ENCODE data around the gene NME2.
"Not testable (repeated sequence)": the region's sequence is repeated elsewhere in the genome, so short reads cannot be mapped to it uniquely, and the experiment has no call there.

NME2 gene

DNA sequence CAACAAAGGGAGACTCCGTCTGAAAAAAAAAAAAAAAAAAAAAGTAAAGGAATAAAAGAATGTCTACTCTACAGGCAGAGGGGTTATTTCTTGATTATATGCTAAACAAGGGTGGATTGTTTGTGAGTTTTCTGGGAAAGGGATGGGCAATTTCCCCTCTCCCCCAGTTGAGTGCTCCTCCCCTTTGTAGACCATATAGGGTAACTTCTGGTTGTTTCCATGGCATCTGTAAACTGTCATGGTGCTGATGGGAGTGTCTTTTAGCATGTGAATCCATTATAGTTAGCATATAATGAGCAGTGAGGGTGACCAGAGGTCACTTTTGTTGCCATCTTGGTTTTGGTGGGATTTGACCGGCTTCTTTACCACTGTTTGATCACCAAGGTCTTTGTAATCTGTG is 17.0 kb upstream of the NME2 start:
- DNase-seq (ENCODE audit: low read depth, low spot score) = no peak
- no peak overlapping the region for H3K4me3 ChIP-seq (ENCODE audit: low read length)

DNA sequence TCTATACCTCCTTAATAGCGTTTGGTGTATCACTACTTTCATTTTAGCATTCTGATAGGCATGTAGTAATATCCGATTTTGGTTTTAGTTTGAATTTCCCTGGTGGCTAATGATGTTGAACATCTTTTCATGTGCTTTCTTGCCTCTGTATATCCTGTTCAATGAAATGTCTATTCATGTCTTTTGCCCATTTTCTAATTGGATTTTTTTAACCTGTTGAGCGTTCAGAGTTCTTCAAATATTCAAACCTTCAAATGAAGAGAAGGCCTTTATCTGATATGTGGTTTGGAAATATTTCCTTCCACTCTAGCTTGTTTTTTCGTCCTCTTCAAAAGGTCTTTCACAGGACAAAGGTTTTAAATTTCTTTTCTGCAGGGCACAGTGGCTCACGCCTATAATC is 15.3 kb upstream of the NME2 start:
- no peak for DNase-seq (ENCODE audit: low read depth, low spot score)
- H3K4me3 ChIP-seq (ENCODE audit: low read length) = no peak overlapping the region

DNA sequence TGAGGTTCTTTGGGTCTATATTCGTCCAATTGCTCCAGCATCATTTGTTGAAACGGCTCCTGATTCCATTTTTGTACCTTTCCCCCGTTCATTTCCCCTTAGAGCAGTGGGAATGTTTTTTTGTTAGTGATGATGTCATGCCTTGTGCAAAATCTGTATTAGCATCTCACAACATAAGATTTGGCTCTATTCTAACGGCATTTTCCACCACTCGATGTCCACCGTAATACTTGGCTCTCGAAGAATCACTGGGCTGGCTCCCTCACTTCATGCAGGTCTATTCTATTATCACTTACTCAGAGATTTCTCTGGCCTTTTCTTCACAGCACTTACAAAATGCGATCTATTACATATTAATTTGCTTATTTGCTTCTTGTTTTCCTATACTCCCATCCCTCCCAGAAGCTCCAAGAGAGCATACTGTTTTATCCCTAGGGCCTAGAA is 13.4 kb upstream of the NME2 start:
- H3K4me3 ChIP-seq (ENCODE audit: low read length) = peak overlapping the region; percentile 68
- DNase-seq (ENCODE audit: low read depth, low spot score) = no peak

DNA sequence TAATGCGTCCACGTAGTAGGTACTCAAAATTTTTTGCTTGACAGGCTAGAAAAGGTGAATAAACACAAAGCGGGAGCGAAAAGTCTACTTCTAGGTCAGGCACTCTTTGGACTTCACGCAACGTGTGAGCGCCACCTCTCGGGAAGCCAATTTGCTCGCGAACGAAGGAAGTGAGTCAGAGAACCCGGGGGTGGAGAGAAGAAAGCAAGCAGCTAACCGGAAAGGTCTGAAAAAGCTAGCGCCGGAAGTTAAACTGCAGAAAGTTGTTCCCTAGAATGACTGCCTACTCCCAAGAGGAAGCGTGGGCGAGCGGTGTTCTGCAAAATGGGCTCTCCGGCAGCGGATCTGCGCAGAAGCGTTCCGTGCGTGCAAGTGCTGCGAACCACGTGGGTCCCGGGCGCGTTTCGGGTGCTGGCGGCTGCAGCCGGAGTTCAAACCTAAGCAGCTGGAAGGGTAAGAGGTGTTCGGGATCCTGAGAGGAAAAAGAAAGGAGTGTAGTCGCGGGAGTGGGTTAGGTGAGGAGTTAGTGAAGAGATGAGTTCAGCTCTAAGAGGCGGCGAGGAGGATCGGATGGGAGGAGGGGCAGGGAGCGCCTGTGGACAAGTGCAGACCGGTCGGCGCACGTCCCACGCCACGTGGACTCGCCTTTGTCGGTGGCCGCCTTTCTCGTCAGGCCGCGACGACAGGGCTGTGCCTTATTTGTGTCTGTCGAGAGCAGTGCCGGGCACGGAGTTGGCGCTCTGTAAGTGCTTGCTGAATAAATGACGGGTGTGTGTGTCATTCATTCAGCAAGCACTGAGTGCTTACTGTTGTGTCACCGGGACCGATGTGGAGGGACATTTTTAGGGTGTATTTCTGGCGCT is 12.8 kb upstream of the NME2 start, which contains the start of gene NME1:
NME1 (plus strand) TSS at position 350 of the 863 bp plus-strand sequence. CDS start 2,096 bp downstream, outside the sequence.
- H3K4me3 ChIP-seq (ENCODE audit: low read length) = peak within 1 kb of the TSS; percentile 68
- peak; percentile 99 for DNase-seq (ENCODE audit: low read depth, low spot score)

DNA sequence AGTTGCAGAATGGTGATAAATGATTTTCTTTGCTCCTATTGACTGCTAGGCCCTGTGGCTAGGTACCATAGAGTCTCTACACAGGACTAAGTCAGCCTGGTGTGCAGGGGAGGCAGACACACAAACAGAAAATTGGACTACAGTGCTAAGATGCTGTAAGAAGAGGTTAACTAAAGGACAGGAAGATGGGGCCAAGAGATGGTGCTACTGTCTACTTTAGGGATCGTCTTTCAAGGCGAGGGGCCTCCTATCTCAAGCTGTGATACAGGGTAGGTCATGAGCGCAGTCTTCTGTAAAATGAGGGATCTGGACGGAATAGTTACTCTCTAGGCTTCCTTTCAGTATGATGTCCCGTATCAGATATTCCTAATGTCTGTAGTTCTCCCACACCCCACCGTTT is 12.0 kb upstream of the NME2 start:
- DNase-seq (ENCODE audit: low read depth, low spot score) = no peak
- peak overlapping the region; percentile 68 for H3K4me3 ChIP-seq (ENCODE audit: low read length)

DNA sequence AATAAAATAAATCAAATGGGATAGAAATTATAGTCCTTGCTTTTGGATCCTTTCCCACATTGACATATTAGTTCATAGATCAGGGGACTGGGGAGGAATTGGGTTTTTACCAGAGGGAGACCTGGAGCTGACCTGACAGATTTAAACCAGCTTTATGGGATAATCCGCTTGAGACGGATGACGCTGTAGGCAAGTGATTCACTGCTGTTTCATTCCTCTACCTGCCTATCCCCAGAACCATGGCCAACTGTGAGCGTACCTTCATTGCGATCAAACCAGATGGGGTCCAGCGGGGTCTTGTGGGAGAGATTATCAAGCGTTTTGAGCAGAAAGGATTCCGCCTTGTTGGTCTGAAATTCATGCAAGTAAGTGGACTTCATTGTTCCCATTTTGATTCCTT is 10.8 kb upstream of the NME2 start:
- DNase-seq (ENCODE audit: low read depth, low spot score) = no peak
- H3K4me3 ChIP-seq (ENCODE audit: low read length) = no peak overlapping the region

DNA sequence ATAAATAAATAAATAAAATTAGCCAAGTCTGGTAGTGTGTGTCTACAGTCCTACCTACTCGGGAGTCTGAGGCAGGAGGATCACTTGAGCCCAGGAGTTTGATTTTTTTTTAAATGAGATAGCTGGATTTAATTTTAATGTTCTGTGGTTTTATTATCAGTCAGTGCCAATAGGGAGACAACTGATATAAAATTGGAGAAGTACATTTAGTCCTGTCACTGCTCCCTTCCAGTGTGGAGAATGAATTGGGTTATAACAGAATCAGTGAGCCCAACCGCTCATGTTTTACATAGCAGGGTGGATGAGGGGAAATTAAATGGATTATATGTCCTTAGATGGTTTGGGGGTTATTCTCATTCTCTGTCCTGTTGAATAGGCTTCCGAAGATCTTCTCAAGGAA is 6.6 kb upstream of the NME2 start:
- H3K4me3 ChIP-seq (ENCODE audit: low read length) = no peak overlapping the region
- no peak for DNase-seq (ENCODE audit: low read depth, low spot score)

DNA sequence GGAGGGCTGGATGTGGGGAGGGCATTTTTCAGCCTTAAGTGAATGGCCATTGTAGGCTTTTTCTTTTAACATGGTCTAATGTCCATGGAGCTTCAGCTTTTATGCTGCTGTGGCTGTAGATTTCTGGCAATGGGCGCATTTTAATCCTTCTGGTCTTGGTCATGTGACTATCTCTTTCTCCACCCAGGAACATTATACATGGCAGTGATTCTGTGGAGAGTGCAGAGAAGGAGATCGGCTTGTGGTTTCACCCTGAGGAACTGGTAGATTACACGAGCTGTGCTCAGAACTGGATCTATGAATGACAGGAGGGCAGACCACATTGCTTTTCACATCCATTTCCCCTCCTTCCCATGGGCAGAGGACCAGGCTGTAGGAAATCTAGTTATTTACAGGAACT is 4.7 kb upstream of the NME2 start:
- no peak overlapping the region for H3K4me3 ChIP-seq (ENCODE audit: low read length)
- DNase-seq (ENCODE audit: low read depth, low spot score) = no peak

DNA sequence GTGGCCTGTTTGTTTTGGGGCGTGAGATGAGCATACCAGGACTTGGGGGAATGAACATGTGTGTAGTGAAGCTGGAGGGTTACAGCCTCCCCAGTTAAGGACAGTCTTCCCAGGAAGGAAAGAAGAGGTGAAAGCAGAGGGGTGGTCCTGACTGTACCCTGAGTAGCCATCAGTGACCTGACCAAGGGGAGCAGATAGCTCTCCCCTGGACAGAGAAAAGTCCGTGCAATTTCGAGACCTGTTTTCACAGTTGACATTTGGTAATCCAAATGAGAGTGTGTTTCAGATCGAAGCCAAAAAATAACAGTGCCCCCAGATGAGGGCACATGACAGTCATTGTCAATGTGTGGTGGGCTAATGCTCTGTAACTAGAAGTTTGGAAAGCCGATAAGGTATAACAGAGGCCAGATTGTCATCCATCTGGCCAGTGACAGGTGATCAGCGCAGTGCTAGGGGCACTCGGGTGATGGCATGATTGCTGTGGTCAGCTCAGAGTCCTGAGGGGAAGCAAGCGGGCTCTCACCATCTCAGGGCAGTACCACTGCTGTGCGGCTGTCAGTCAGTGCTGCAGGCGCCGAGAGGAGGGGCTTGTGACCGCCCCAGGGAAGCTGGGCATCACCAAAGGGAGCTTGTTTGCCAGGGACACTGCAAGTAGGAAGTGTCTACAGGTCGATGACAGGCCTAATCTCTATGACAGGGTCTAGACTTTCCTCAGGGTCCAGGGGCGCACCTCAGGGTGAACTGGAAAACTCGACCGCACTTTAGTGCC is 1.1 kb upstream of the NME2 start:
- no peak for DNase-seq (ENCODE audit: low read depth, low spot score)
- no peak overlapping the region for H3K4me3 ChIP-seq (ENCODE audit: low read length)

DNA sequence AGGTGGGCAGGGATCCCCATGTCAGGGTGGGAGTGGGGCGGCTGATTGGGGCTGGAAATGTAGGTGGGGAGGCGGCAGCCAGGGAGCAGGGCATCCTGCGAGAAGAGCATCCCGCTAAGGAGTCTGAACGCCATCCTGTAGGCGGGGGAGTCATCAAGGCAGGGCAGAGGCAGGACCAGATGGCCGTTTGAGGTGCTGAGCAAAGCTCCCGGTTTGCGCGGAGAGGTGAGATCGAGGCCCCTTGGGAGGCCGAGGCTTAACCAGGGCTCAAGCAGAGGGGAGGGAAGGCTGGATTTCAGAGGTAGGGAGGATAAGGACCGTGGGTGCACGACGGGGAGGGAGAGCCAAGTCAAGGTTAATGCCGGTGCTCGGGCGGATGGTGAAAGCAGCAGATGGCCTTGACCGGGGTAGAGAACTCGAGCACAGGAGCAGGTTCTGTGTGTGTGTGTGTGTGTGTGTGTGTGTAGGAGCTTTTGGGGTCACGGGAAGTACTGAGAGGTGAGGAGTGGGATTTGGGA is 472 bp upstream of the NME2 start:
- peak overlapping the region; percentile 85 for H3K4me3 ChIP-seq (ENCODE audit: low read length)
- DNase-seq (ENCODE audit: low read depth, low spot score) = no peak

DNA sequence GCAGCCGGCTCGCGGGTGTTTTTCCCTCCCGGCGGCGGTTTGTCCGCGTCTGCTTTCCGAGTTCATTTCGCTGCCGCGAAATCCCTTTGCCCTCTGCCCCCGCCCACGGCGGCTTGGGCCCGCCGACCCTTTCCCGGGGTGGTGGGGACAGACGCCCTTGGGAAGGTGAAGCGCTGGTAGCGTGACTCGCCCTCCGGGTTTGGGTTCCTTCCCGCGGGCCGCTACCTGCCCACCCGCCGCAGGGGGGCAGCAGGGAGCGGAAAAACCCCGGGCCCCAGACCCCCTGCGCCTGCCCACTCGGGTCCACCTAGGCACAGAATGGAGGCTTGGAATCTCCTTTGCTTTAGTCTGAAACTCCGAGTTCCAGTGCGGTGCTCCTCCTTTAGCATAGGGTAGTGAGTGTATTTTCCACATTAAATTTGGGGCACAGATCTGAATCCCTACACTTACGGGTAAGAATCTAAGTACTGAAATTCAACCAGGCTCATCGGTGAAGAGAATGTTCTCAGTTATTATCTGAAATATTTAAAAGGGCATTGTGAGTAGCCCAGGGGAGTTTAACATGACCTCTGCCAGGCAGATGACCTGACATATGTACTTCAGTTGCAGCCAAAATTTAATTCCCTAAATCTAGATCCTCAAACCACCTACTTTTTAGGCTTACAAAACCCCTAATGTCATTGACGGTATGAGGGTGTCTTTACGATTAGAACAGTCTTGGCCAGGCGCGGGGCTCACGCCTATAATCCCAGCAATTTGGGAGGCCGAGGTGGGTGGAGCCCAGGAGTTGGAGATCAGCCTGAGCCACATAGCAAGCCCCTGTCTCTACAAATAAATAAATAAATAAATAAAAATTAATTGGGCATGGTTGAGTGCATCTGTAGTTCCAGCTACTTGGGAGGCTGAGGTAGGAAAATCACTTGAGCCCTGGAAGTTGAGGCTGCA is 1.0 kb downstream of the NME2 start:
- peak overlapping the region; percentile 85 for H3K4me3 ChIP-seq (ENCODE audit: low read length)
- no peak for DNase-seq (ENCODE audit: low read depth, low spot score)

DNA sequence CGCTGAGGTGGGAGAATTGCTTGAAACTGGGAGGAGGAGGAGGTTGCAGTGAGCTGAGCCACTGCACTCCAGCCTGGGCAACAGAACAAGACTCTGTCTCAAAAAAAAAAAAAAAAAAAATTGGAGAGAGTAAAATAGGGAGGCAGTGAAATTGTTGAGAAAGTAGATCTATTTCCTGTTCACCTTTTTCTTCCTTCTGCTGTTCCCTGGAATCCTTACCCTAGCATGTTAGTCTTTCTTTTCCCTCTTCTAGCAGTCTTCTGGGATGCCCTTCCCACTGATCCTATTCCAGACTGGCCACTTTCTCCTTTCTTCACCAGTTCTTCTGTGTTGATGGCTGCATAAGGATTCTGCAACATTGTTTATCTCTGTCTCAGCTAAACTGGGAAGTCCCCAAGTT is 3.1 kb downstream of the NME2 start:
- no peak for DNase-seq (ENCODE audit: low read depth, low spot score)
- no peak overlapping the region for H3K4me3 ChIP-seq (ENCODE audit: low read length)

DNA sequence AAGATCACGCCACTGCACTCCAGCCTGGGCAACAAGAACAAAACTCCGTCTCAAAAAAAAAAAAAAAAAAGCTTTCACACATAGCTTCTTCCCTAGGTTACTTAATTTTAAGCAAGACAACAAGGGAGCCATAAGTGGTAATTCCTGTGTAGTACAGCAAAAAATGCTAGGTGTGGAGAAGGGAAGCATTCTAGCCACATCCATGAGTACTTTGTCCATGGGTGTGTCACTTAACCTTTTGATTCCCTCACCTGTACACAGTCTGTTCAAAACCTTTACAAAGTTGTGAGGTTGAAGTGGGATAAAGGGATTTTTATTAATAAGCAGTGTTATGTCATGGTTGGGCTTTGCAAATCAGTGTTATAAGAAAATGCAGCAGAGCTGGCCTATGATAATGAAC is 4.5 kb downstream of the NME2 start:
- no peak overlapping the region for H3K4me3 ChIP-seq (ENCODE audit: low read length)
- no peak for DNase-seq (ENCODE audit: low read depth, low spot score)

DNA sequence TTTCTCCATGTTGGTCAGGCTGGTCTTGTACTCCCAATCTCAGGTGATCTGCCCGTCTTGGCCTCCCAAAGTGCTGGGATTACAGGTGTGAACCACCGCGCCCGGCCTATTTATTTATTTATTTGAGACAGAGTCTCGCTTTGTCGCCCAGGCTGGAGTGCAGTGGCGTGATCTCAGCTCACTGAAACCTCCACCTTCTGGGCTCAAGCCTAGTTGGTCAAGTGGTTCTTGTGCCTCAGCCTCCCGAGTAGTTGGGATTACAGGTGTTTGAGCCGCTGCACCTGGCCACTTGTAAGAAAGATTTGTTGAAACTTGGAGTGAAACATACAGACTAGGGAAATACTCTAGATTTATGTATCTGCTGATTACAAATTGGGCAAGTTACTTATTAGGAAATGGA is 5.8 kb downstream of the NME2 start:
- H3K4me3 ChIP-seq (ENCODE audit: low read length); DNase-seq (ENCODE audit: low read depth, low spot score): not testable (repeated sequence)

DNA sequence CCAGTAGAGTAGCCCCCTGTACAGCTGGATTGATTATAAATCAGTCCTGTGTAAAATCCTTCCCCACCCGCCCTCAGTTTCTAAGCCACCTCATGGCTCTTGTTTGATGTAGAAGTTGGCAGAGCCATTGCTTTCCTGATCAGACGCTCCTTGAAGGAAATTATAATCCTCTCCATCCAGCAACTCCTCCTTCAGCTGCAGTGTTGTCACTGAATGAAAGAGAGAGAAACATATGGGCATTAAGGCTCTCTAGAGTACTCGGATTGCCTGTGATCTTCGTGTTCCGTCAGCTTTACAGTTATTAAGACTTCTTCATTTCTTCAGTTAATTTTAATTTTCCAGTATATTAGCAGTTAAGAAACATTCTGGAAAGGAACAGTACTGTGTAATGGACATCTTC is 14.3 kb downstream of the NME2 start:
- no peak overlapping the region for H3K4me3 ChIP-seq (ENCODE audit: low read length)
- DNase-seq (ENCODE audit: low read depth, low spot score) = no peak

DNA sequence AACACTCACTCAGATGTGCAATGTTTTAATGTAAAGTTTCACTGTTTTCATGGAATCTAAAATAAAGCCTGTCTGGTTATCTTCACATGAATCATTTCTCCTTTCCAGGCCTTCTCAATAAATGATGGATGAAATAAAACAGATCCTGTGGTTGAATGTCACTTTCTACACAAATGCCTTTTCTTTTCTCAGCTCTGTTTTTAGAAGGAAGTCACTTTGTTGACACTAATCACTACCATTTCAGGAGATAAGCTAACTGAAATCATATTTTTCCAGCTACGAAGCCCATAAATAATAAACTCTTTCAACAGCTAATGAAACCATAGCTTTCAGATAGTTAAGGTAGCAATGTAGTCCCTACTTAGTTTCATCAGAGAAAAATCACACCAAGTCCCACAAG is 17.9 kb downstream of the NME2 start:
- no peak overlapping the region for H3K4me3 ChIP-seq (ENCODE audit: low read length)
- no peak for DNase-seq (ENCODE audit: low read depth, low spot score)

DNA sequence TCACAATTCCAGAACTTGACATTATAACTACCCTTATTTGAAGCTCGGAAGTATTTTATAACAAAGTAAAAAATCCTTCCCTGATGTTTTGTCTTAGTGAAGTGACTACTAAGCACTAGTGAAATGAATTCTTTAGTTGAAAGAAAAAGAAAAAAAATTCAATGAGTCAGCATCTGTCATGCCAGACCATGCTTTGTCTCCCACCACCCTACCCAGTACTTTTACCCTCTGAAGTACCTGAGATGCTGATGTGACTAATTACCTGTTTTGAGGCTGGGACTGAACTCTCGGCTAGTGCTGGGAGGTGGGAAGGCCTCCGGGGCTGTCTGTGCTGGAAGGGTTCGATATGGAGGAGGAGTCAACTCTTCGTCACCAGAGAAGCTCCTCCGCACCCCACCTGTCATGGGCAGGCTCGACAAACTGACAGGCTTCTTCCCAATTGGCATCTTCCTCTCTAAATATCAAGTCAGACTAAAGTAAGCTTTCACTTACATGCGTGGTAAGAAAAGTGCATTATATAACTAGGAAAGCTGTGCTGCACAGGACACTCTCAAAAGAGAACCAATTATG is 19.6 kb downstream of the NME2 start:
- no peak for DNase-seq (ENCODE audit: low read depth, low spot score)
- H3K4me3 ChIP-seq (ENCODE audit: low read length) = no peak overlapping the region

DNA sequence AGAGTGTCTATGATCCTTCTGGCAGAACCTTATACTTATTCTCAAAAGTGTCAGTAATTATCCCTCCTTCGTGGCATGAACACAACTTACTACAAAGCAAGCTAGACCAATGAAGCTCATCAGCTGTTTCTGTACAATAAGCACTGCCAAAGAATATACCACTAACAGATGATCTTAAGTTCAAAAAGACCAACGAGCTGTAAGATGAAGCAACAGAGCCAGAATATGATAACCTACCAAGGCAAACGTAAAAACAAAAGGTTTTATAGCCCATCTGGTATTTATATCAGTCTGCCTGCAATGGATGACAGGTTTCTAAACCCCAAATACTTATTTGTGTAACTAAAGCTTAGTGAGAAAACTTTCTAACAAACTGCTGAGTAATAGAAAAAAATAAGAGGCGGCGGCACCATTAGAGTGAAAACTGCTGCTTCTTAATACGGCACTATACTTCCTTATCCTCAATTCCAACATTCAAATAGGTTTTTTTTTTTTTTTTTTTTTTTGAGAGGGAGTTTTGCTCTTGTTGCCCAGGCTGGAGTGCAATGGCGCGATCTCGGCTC is 22.1 kb downstream of the NME2 start:
- DNase-seq (ENCODE audit: low read depth, low spot score) = no peak
- no peak overlapping the region for H3K4me3 ChIP-seq (ENCODE audit: low read length)

DNA sequence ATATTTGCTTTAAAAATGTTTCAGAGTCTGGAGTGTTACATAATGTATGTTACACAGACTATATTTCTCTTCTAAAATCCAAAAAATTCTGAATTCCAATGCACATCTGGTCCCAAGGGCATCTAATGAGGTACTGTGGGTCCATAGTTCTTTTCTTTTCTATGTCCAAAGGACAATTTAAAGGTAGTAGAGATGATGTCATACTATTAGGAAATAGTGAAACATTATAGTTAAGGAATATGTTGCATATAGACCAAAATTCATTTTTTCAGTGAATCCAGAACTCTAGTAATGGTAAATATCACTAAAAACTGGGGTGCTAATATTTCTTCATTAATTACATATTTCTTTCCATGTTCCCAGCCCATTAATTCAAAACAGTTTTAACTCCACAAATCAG is 23.0 kb downstream of the NME2 start:
- no peak overlapping the region for H3K4me3 ChIP-seq (ENCODE audit: low read length)
- no peak for DNase-seq (ENCODE audit: low read depth, low spot score)

Data from Jurkat, Clone E6-1 (cell line).